Astrocyte (in vitro differentiated cells and primary cell): ENCODE results near the gene EHD1. TPM values are rescaled to one million over a fixed set of nuclear protein-coding genes. Genes with fewer than 3 reads are reported as not detected.

Experiments used
- DNase-seq: peaks from one replicate; pipeline ENCODE4 v3.0.0-alpha.2; 2010; ENCODE audit warnings: low read depth
- FAIRE-seq: peaks from 2 replicates; lab custom pipeline; 2011; peaks lifted over from hg19 to GRCh38; lab: Jason Lieb, UNC
- H2AFZ ChIP-seq: 2 replicates; pipeline ENCODE4 v1.6.0; 2012; ENCODE audit warnings: low read depth, low read length, inconsistent platforms
- H3K27ac ChIP-seq: 2 replicates; pipeline ENCODE4 v1.5.1; 2011; ENCODE audit warnings: low read depth, low read length, inconsistent platforms
- H3K27me3 ChIP-seq: 2 replicates; pipeline ENCODE4 v1.6.0; 2011; ENCODE audit warnings: low read length, inconsistent platforms; ENCODE audit not compliant: insufficient read depth
- H3K36me3 ChIP-seq: 2 replicates; pipeline ENCODE4 v1.5.1; 2011; ENCODE audit warnings: low read length, inconsistent platforms; ENCODE audit not compliant: insufficient read depth
- H3K4me1 ChIP-seq: 2 replicates; pipeline ENCODE4 v1.5.1; 2011; ENCODE audit warnings: low read length, inconsistent platforms; ENCODE audit not compliant: insufficient read depth
- H3K4me2 ChIP-seq: 2 replicates; pipeline ENCODE4 v1.6.0; 2012; ENCODE audit warnings: low read length, inconsistent platforms
- H3K4me3 ChIP-seq: 2 replicates; pipeline ENCODE4 v1.5.1; 2011; ENCODE audit warnings: low read depth, mild to moderate bottlenecking, low read length, inconsistent platforms; ENCODE audit not compliant: insufficient read depth
- H3K79me2 ChIP-seq: 2 replicates; pipeline ENCODE4 v1.6.0; 2012; ENCODE audit warnings: mild to moderate bottlenecking, low read length, inconsistent platforms; ENCODE audit not compliant: insufficient read depth
- H3K9ac ChIP-seq: 2 replicates; pipeline ENCODE4 v1.6.0; 2012; ENCODE audit warnings: mild to moderate bottlenecking, low read length, inconsistent platforms
- H3K9me3 ChIP-seq: 2 replicates; pipeline ENCODE4 v1.5.1; 2012; ENCODE audit warnings: low read depth, mild to moderate bottlenecking, low read length, inconsistent platforms; ENCODE audit not compliant: insufficient read depth
- H4K20me1 ChIP-seq: 2 replicates; pipeline ENCODE4 v1.6.0; 2012; ENCODE audit warnings: low read length, inconsistent platforms; ENCODE audit not compliant: insufficient read depth
- H3K27ac Mint-ChIP-seq: one replicate; pipeline ENCODE4 v1.8.0; 2021; ENCODE audit warnings: mild to moderate bottlenecking, mixed read lengths; ENCODE audit not compliant: unreplicated experiment
- H3K27me3 Mint-ChIP-seq: one replicate; pipeline ENCODE4 v1.8.0; 2021; ENCODE audit warnings: low read depth, mixed read lengths; ENCODE audit not compliant: unreplicated experiment
- H3K36me3 Mint-ChIP-seq: one replicate; pipeline ENCODE4 v1.8.0; 2021; ENCODE audit warnings: low read depth, mixed read lengths; ENCODE audit not compliant: unreplicated experiment
- H3K4me1 Mint-ChIP-seq: one replicate; pipeline ENCODE4 v1.8.0; 2021; ENCODE audit warnings: low read depth, mixed read lengths; ENCODE audit not compliant: unreplicated experiment
- H3K4me3 Mint-ChIP-seq: one replicate; pipeline ENCODE4 v1.8.0; 2021; ENCODE audit warnings: mild to moderate bottlenecking, moderate library complexity, mixed read lengths; ENCODE audit not compliant: unreplicated experiment
- H3K9me3 Mint-ChIP-seq: one replicate; pipeline ENCODE4 v1.8.0; 2021; ENCODE audit warnings: mild to moderate bottlenecking, mixed read lengths; ENCODE audit not compliant: unreplicated experiment
- CTCF ChIP-seq: IDR thresholded peaks from 2 replicates; pipeline ENCODE4 v1.5.1; 2011; ENCODE audit warnings: low read depth, mild to moderate bottlenecking, inconsistent platforms, low read length, moderate library complexity; ENCODE audit not compliant: insufficient read depth
- EZH2 ChIP-seq: IDR thresholded peaks from 2 replicates; pipeline ENCODE4 v1.6.1; 2012; ENCODE audit warnings: mild to moderate bottlenecking, low read length, inconsistent platforms; ENCODE audit not compliant: insufficient read depth
- total RNA-seq: library from RNA; stranded (reverse); gene quantifications from 2 replicates; pipeline ENCODE4 v1.2.1, GENCODE V29; 2021

The EHD1 gene
- total RNA-seq, 1 donor from 2014 or later, result 201 TPM

- no peak overlapping the region for H3K4me3 ChIP-seq
- no peaks in the 10 kb centered on the region for H3K9me3 ChIP-seq
- Mint-ChIP-seq H3K36me3 (peaks cover 4% of the 10 kb centered on the region), H3K4me1 (peaks cover 5% of the 10 kb centered on the region), H3K27ac (no peak overlapping the region), H3K4me3 (peak overlapping the region; percentile 94), H3K27me3 (no peaks in the 10 kb centered on the region), H3K9me3 (no peaks in the 10 kb centered on the region)
- no peak overlapping the region for H2AFZ ChIP-seq
- TF ChIP-seq CTCF, result no peak
- TF ChIP-seq EZH2, result no peak
- H3K27ac ChIP-seq, result no peak overlapping the region
- no peaks in the 10 kb centered on the region for H3K27me3 ChIP-seq
- H3K9ac ChIP-seq, result no peak overlapping the region
- peaks cover 2% of the 10 kb centered on the region for H3K36me3 ChIP-seq
- peaks cover 14% of the 10 kb centered on the region for H3K4me1 ChIP-seq
- peaks cover 9% of the 10 kb centered on the region for H3K79me2 ChIP-seq
- FAIRE-seq, result no peak
- H4K20me1 ChIP-seq, result peaks cover 18% of the 10 kb centered on the region
- no peak for DNase-seq
- peak overlapping the region; percentile 91 for H3K4me2 ChIP-seq
Observed at GRCh38 chr11:64804346-64805210, 73.8 kb downstream of the EHD1 start.

- DNase-seq, result no peak
- Histone ChIP-seq H3K36me3 (peaks cover 2% of the 10 kb centered on the region), H3K4me2 (peak overlapping the region; percentile 91), H3K27me3 (no peaks in the 10 kb centered on the region), H3K4me3 (peak overlapping the region; percentile 74), H2AFZ (peak overlapping the region; percentile 23), H4K20me1 (peaks cover 18% of the 10 kb centered on the region), H3K9ac (peak overlapping the region; percentile 81), H3K4me1 (peaks cover 9% of the 10 kb centered on the region), H3K9me3 (no peaks in the 10 kb centered on the region), H3K27ac (peak overlapping the region; percentile 8), H3K79me2 (peaks cover 2% of the 10 kb centered on the region)
- no peaks in the 10 kb centered on the region for H3K9me3 Mint-ChIP-seq
- peaks cover 2% of the 10 kb centered on the region for H3K4me1 Mint-ChIP-seq
- H3K4me3 Mint-ChIP-seq, result peak overlapping the region; percentile 94
- peak overlapping the region; percentile 94 for H3K27ac Mint-ChIP-seq
- TF ChIP-seq CTCF (no peak), EZH2 (no peak)
- peaks cover 5% of the 10 kb centered on the region for H3K36me3 Mint-ChIP-seq
- H3K27me3 Mint-ChIP-seq, result no peaks in the 10 kb centered on the region
- no peak for FAIRE-seq
Observed at GRCh38 chr11:64803846-64804345, 74.5 kb downstream of the EHD1 start.
